OCI-LY7 (cell line): Measurements from ENCODE around the gene DMD. TPM values are rescaled to one million over a fixed set of nuclear protein-coding genes. Genes with fewer than 3 reads are reported as not detected.

ENCODE experiments used
- BruUV-seq: library from RNA; stranded (reverse); fragments of 400-500 nt; replicated peaks from 2 replicates; lab custom pipeline; 2021; lab: Mats Ljungman, UMichigan
- CTCF ChIA-PET: fragments of 300-600 bp; sonication (Branson Sonifier 250); formaldehyde crosslinking; loops from one replicate; lab custom pipeline; 2022; ENCODE audit warnings: antibody characterized with exemption; ENCODE audit not compliant: unreplicated experiment; lab: Charles Lee
- POLR2A ChIA-PET: fragments of 300-600 bp; sonication (Branson Sonifier 250); formaldehyde crosslinking; loops from one replicate; lab custom pipeline; 2022; ENCODE audit warnings: antibody characterized with exemption; lab: Charles Lee
- DNase-seq: peaks from one replicate; pipeline ENCODE4 v3.0.0-alpha.2; 2015; ENCODE audit warnings: low spot score
- H2AFZ ChIP-seq: fragments of 200-600 bp; sonication (generic), shearing (Covaris generic); 2 replicates; pipeline ENCODE4 v1.6.1; 2014; ENCODE audit warnings: mild to moderate bottlenecking, antibody characterized with exemption, low read length, moderate library complexity
- H3K27ac ChIP-seq: fragments of 200-600 bp; sonication (generic); 2 replicates; pipeline ENCODE4 v1.5.1; 2014; ENCODE audit warnings: mixed run types, low read depth, mild to moderate bottlenecking, moderate library complexity, low read length, inconsistent platforms; ENCODE audit not compliant: poor library complexity, severe bottlenecking
- H3K36me3 ChIP-seq: fragments of 200-600 bp; sonication (generic); 2 replicates; pipeline ENCODE4 v1.6.1; 2014; ENCODE audit warnings: mild to moderate bottlenecking, antibody characterized with exemption, low read length, moderate library complexity, mixed read lengths; ENCODE audit not compliant: insufficient read depth
- H3K4me1 ChIP-seq: fragments of 200-600 bp; sonication (generic); 2 replicates; pipeline ENCODE4 v1.5.1; 2014; ENCODE audit warnings: mild to moderate bottlenecking, low read length; ENCODE audit not compliant: insufficient read depth, poor library complexity, severe bottlenecking
- H3K4me2 ChIP-seq: fragments of 200-600 bp; sonication (generic); 2 replicates; pipeline ENCODE4 v1.6.1; 2014; ENCODE audit warnings: mild to moderate bottlenecking, low read length
- H3K4me3 ChIP-seq: fragments of 200-600 bp; sonication (generic); 2 replicates; pipeline ENCODE4 v1.5.1; 2014; ENCODE audit warnings: mild to moderate bottlenecking, low read depth, low read length; ENCODE audit not compliant: poor library complexity, severe bottlenecking
- H3K79me2 ChIP-seq: fragments of 200-600 bp; sonication (generic); 2 replicates; pipeline ENCODE4 v1.6.1; 2016; ENCODE audit warnings: low read depth, mild to moderate bottlenecking, low read length, moderate library complexity, mixed read lengths; ENCODE audit not compliant: insufficient read depth
- H3K9me2 ChIP-seq: fragments of 200-600 bp; sonication (generic); 2 replicates; pipeline ENCODE4 v1.6.1; 2016; ENCODE audit warnings: mild to moderate bottlenecking, low read length, mixed read lengths; ENCODE audit not compliant: insufficient read depth
- H3K9me3 ChIP-seq: fragments of 200-600 bp; sonication (generic); 2 replicates; pipeline ENCODE4 v1.6.1; 2014; ENCODE audit warnings: mild to moderate bottlenecking, mixed run types, low read length, mixed read lengths
- H4K20me1 ChIP-seq: fragments of 200-600 bp; sonication (generic); 2 replicates; pipeline ENCODE4 v1.6.1; 2014; ENCODE audit warnings: mild to moderate bottlenecking, antibody characterized with exemption, low read length, moderate library complexity, mixed read lengths; ENCODE audit not compliant: insufficient read depth
- EZH2phosphoT487 ChIP-seq: fragments of 200-600 bp; sonication (generic); IDR thresholded peaks from 2 replicates; pipeline ENCODE4 v1.6.1; 2018; ENCODE audit warnings: low read depth, borderline replicate concordance, mild to moderate bottlenecking, mixed run types, antibody characterized with exemption, low read length, moderate library complexity, mixed read lengths
- intact Hi-C: fragments of 100-400 bp; cut with micrococcal nuclease; formaldehyde crosslinking; loops from one replicate; pipeline ENCODE4 v1.10.0; 2022; ENCODE audit not compliant: unreplicated experiment
- total RNA-seq, 2 experiments: library from RNA; depleted of rRNA in 1 of 2; stranded (reverse); fragments of >200 nt in 1 of 2; shearing (Covaris generic) in 1 of 2; gene quantifications; 2 replicates each; pipeline ENCODE4 v1.2.3, GENCODE V29; 2014 to 2022
- TF ChIP-seq, protein P1 (sequence below): fragments of 200-600 bp; sonication (generic); conservative IDR thresholded peaks from 2 replicates; pipeline ENCODE4 v1.5.1; 2014; ENCODE audit warnings: mild to moderate bottlenecking, antibody characterized with exemption, low read length, moderate library complexity, mixed read lengths

DMD gene
- total RNA-seq, 2 experiments from 2014 or later, result 20.5 to 61.4 TPM

GRCh38 chrX:31336419-31336818 is 1874.9 kb downstream of the DMD start:
- CTCF ChIA-PET, result no interaction called here
- intact Hi-C loops, result no loop called here
- DNase-seq, result no peak
- H3K4me1 ChIP-seq, result no peaks in the 10 kb centered on the region
- POLR2A ChIA-PET, result interaction anchor here (0.7 kb wide), 1 partner anchor 474 kb away, joined by 3 read pairs; no protein-coding TSS in a partner anchor
- no peaks in the 10 kb centered on the region for H3K36me3 ChIP-seq
- H2AFZ ChIP-seq, result no peak overlapping the region
- H3K4me2 ChIP-seq, result no peak overlapping the region
- BruUV-seq, result no TSS peak
- no peak overlapping the region for H3K4me3 ChIP-seq
- no peaks in the 10 kb centered on the region for H3K9me2 ChIP-seq
- no peaks in the 10 kb centered on the region for H3K79me2 ChIP-seq
- no peaks in the 10 kb centered on the region for H4K20me1 ChIP-seq
- TF ChIP-seq EZH2phosphoT487, result no peak
- TF ChIP-seq, protein P1, sequence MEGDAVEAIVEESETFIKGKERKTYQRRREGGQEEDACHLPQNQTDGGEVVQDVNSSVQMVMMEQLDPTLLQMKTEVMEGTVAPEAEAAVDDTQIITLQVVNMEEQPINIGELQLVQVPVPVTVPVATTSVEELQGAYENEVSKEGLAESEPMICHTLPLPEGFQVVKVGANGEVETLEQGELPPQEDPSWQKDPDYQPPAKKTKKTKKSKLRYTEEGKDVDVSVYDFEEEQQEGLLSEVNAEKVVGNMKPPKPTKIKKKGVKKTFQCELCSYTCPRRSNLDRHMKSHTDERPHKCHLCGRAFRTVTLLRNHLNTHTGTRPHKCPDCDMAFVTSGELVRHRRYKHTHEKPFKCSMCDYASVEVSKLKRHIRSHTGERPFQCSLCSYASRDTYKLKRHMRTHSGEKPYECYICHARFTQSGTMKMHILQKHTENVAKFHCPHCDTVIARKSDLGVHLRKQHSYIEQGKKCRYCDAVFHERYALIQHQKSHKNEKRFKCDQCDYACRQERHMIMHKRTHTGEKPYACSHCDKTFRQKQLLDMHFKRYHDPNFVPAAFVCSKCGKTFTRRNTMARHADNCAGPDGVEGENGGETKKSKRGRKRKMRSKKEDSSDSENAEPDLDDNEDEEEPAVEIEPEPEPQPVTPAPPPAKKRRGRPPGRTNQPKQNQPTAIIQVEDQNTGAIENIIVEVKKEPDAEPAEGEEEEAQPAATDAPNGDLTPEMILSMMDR, result no peak
- no peak overlapping the region for H3K27ac ChIP-seq
- no peaks in the 10 kb centered on the region for H3K9me3 ChIP-seq

DNA sequence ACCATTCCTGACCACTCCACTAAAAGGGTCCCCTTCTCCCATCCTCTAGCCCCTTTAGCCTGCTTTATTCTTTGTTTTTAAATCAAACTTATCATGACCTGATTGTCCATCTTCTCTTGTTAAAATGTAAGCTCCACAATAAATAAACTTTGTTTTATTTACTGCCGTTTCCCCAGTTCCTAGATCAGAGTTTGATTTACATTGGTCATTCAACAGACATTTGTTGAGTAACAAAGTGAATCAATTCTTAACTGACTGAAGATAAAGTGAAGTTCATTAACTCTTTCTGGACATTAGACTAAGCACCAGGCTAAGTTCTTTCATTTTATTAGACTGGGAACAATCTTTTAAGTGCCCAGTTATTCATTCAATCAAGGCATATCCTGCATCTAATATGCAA is 1876.4 kb downstream of the DMD start:
- intact Hi-C loops, result no loop called here
- no peaks in the 10 kb centered on the region for H3K9me2 ChIP-seq
- H3K4me3 ChIP-seq, result no peak overlapping the region
- H3K9me3 ChIP-seq, result no peaks in the 10 kb centered on the region
- H2AFZ ChIP-seq, result no peak overlapping the region
- no peaks in the 10 kb centered on the region for H3K36me3 ChIP-seq
- BruUV-seq, result no TSS peak
- DNase-seq, result no peak
- no peak overlapping the region for H3K27ac ChIP-seq
- H4K20me1 ChIP-seq, result no peaks in the 10 kb centered on the region
- POLR2A ChIA-PET, result no interaction called here
- CTCF ChIA-PET, result no interaction called here
- TF ChIP-seq, protein P1, result no peak
- TF ChIP-seq EZH2phosphoT487, result no peak
- no peaks in the 10 kb centered on the region for H3K79me2 ChIP-seq
- no peak overlapping the region for H3K4me2 ChIP-seq
- H3K4me1 ChIP-seq, result no peaks in the 10 kb centered on the region

GRCh38 chrX:31333165-31333831 is 1878.1 kb downstream of the DMD start:
- Histone ChIP-seq H3K9me3 (no peaks in the 10 kb centered on the region), H4K20me1 (no peaks in the 10 kb centered on the region), H3K27ac (no peak overlapping the region), H3K4me1 (no peaks in the 10 kb centered on the region), H2AFZ (no peak overlapping the region), H3K79me2 (no peaks in the 10 kb centered on the region), H3K9me2 (no peaks in the 10 kb centered on the region), H3K4me3 (no peak overlapping the region), H3K36me3 (no peaks in the 10 kb centered on the region), H3K4me2 (no peak overlapping the region)
- ChIA-PET POLR2A (interaction anchor here (0.7 to 1.6 kb wide), 5 partner anchors 9 to 296 kb away, joined by 3 to 7 read pairs (median 6); no protein-coding TSS in a partner anchor), CTCF (no interaction called here)
- intact Hi-C loops, result no loop called here
- BruUV-seq, result no TSS peak
- no peak for DNase-seq
- TF ChIP-seq, protein P1, result no peak
- TF ChIP-seq EZH2phosphoT487, result no peak
